Tongue (tissue), 2 donors: Measurements from ENCODE around the gene C14orf39. TPM values are rescaled to one million over a fixed set of nuclear protein-coding genes. Genes with fewer than 3 reads are reported as not detected.
A peak's percentile ranks its signal among the peaks of the same experiment; 100 is the strongest.

ENCODE experiments used
- DNase-seq: peaks from one replicate; pipeline ENCODE4 v3.0.0-alpha.2; 2015
- total RNA-seq: library from RNA; depleted of rRNA; stranded (reverse); fragments of >200 nt; gene quantifications from one replicate; pipeline ENCODE4 v1.2.3, GENCODE V29; 2014

The C14orf39 gene, protein sequence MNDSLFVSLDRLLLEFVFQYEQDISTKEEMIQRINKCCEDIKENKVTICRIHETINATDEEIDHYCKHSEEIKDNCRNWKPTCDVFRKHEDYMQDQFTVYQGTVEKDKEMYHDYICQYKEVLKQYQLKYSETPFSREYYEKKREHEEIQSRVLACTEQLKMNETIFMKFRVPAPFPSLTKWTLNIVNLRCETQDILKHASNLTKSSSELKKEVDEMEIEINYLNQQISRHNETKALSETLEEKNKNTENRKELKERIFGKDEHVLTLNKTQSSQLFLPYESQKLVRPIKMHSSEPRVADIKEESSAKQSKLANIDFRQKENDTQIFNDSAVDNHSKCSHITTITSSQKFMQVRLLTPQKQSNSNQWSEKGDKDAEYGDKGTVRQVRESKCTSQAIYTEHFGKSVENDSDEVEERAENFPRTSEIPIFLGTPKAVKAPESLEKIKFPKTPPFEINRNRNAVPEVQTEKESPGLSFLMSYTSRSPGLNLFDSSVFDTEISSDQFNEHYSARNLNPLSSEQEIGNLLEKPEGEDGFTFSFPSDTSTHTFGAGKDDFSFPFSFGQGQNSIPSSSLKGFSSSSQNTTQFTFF
- total RNA-seq: 1.6 TPM

DNA sequence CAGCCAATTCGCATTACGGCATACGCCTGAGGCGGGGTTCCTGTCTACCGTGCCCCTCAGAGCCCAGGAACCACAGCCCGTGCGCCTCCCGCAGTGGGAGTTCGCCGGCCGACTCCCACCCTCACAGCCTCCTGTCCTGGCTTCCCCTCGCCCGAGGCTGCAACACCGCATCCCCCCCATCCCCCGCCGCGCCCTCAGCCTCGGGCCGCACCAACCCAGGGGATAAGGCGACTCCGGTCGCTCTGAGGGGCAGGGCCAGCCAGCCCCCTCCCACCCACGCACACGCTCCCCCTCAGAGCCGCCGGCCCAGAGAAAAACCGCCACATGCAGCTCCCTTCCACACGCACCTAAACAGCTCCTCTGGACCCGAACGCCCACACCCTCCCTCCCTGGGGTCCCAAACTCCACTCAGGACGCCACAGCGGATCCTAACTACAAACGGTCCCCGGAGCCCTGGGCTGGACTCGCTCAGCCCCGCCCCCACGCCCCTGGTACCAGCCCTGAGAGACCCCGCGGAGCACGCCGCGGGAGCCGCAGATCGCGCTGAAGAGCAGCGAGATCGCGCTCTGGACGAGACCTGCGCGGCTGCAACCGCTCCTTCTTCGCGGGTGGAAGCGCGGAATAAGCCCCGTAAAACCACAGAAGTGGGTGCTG lies at the start of gene C14orf39:
TSS of gene C14orf39 (minus strand) at position 466 of the 654 bp plus-strand sequence. CDS start 985 bp downstream, outside the sequence.
- peak; percentile 86 for DNase-seq

DNA sequence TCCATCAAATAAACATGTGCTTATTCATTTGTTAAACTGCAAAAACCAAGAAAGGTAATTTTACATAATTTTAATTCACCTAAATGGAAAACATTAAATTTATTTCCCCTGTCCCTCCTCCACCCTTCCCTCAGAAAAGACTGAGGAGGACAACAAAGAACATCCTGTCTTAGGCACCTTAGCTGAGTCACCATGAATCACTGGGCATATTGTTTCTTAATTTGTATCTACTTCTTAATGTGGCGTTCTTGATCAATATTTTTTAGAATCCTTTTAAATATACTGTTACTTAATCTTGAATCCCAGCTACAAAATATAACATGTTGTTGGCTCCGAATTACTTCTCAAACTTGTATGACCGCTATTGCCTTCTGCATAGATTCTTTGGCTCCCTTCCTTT lies 46.6 kb upstream of the C14orf39 start:
- no peak for DNase-seq

DNA sequence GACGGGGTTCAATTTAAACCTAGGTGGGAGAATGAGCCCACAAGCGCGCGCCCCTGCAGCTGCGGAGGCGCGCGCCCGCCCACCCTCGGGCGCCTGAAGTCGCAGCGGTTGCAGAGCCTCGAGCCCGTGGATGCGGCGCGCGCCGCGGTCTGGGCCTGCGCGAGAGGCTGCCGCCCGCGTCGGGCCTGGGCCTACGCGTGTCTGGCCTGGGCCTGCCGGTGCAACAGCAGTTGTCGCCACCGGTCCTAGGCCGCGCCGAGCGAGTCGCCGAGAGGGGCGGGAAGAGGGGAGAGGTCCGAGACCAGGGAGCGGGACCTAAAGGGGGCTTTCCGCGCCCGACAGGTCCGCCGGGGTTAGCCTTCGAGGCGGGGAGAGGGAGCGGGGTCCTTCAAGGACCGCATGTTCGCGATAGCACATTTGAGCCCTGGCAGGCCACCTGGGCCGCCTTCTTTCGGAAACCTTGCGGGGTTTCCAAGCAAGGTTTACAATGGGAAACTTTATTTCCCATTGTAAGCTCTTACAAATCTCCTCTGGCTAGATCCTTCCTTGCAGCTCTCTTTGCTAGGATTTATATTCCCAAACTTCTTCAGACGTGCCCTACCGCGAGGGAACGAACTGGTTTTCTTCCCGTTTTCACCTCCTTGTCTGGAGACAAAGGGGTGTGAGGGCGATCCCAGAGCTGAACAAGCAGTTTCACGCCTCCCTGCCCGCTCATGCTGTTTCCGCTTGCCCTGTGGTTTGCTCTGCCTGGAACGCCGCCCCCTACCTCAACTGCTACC lies 29.8 kb upstream of the C14orf39 start:
- DNase-seq: peak; percentile 52

DNA sequence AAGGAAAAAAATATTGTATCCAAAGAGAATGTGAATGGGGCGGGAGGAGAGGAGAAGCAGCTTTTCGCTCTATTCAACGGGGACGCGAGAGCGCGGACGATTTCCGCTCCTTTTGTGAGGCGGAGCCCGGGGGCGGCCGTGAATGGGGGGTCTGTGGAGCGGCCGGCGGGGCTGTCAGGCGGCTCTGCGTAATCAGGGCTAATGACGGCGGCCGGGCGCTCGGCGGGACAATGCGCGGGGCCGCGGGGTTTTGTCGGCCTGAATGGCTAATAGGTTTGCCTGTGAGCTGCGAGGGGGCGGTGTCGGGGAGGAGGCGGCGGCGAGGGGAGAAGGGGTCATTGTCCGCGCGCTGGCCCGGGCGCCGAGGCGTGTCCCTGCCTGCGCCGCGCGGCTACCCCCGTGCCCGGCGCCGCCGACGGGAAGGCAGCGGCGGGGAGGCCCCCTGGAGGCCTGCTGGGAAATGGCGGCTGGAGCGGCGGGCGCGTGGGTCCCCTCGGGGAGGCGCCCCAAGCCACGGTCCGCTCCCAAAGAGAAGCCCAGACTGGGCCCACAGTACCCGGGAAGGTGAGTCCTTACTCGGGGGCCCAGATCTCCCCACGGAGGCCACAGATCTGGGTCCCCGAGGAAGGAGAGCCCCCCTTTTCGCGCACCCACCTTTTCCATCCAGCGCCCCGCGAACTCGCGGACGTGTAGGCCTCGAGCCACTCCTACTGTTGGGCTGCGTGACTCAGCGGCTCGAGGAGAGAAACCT lies 29.1 kb upstream of the C14orf39 start:
- peak; percentile 53 for DNase-seq

DNA sequence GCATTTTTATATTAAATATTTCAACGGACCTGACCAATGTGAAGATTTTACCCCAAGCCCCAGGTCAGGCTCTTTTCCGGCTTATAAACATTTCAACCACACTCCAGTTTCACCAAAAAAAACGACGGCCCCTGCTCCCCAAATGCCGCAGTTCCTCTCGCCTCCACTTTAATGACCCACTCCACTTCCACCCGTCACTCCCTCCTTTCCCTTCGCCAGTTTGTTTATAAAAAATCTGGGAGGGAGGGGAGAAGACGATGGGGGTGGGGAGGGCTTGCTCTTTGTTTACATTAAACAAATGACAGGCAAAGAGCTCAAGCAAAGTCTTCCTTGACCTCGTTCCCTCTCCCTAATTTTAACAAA lies 28.5 kb upstream of the C14orf39 start:
- DNase-seq: no peak

DNA sequence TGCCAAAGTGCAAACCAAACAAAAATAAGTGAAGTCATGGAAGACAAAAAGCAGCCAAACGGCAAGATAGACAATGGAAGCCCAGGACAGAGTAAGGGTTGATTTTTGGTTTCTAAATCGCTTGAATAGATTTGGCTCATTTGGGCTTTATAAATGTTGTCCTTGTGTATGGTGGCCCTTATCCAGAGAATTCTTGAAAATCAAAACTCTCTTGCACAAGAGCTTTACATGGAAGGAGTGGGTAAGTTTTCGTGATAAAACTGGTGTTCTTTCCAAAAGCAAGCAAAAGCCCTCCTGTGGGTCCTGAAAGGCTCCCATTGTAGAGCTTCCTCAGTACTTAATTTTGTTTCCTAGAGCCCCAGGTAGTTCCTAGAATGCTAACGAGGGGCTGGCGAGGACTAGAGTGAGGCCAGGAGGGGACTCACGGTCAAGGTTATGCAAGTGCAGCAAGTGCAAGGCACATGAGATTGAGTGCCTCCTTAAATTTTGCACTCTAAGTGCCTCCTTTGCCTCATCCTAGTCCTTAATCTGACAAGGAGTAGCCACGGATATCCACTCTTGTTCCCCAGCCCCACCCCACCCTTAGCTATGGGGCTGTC lies 27.2 kb upstream of the C14orf39 start:
- peak; percentile 15 for DNase-seq

DNA sequence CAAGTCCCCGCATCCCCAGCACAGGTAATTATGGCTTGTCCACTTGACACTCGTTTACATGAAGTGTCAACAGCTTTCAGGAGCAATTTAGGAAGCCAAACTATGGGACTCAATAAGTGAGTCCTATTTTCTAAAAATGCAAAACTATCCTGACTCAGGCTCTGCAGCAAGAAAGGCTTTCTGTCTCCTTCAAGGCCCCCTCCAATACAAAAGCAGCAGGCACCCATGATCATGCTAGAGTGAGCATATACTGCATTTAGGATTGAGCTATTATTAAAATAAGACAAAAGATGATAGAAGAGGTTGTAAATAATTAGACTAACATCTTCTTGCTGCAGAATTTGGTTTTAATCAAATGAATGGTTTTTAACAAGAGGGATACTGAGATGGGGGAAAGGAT lies 26.3 kb upstream of the C14orf39 start:
- peak; percentile 13 for DNase-seq

DNA sequence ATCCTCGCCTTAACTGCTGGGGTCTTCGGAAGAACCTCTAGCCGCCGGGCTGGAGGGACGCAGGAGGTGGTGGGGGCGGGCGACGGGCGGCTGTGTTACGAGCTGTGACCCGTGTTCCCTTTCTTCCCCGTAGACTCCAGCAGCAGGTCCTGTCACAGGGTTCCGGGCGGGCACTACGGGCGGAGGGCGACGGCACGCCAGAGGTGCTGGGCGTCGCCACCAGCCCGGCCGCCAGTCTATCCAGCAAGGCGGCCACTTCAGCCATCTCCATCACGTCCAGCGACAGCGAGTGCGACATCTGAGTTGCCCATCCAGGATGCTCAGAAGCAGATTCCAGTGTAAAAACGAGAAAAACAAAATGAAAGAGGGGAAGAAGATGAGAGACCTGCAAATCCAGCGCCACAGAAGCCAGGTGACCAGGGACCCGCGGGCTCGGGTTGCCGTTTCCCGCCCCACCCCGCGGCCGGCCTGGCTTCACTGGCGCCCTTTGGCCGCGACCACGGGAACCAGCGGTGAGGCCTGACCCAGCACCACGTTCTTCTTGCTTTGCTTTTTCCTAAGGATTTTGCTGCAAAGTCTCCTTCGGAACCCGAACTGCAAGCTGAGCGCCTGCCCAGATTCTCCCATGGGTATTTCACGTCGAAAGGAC lies 25.2 kb upstream of the C14orf39 start:
- DNase-seq: peak; percentile 16

DNA sequence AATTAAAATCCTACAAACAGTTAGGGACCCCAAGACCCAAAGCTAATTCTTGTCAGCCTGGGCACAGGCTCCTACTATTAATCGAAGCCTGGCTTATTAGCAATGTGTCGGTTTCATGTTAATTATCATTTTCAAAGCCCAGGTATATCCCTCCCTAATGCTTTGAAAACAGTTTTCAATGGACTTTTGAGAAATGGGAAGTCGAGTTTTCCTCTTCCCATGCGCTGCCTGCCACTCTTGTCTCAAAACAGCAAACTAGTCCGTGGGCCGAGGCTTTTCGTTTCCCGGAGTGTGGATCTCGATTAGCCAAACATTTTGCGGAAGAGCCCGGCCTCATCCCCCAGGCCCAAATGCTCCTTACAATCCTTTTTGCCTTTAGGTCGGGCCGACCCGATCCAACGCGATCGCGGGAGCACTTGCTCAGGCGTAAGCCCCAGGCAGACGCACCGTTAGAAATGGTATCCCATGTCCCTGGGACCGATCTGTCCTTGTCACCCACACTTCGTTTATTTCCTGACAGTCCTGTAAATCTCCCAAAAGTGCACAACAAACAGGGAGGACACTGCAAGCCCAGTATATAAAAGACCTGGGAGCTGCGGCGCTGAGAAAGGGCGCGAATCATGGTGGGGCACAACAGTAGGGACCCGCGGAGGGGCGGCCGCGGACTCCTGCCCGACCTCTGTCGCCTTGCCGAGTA lies 24.5 kb upstream of the C14orf39 start:
- DNase-seq: peak; percentile 13

DNA sequence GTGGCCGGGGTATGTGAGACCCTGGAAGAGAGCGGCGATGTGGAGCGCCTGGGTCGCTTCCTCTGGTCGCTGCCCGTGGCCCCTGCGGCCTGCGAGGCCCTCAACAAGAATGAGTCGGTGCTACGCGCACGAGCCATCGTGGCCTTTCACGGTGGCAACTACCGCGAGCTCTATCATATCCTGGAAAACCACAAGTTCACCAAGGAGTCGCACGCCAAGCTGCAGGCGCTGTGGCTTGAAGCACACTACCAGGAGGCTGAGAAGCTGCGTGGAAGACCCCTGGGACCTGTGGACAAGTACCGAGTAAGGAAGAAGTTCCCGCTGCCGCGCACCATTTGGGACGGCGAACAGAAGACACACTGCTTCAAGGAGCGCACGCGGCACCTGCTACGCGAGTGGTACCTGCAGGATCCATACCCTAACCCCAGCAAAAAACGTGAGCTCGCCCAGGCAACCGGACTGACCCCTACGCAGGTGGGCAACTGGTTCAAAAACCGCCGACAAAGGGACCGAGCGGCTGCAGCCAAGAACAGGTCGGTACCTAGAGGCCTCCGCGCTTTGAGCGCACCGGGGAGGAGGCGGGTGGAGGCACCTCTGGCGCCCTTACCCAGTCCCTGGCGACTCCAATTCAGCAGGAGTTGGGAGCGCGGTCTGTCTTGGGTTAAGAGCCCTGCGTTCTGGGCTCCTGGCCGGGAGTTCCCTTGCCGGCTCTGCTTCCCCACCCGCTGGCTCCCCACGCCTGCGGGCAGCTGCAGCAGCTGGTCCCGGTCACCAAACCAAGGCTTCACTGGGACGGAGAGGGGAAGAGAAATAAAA lies 23.8 kb upstream of the C14orf39 start:
- peak; percentile 50 for DNase-seq

DNA sequence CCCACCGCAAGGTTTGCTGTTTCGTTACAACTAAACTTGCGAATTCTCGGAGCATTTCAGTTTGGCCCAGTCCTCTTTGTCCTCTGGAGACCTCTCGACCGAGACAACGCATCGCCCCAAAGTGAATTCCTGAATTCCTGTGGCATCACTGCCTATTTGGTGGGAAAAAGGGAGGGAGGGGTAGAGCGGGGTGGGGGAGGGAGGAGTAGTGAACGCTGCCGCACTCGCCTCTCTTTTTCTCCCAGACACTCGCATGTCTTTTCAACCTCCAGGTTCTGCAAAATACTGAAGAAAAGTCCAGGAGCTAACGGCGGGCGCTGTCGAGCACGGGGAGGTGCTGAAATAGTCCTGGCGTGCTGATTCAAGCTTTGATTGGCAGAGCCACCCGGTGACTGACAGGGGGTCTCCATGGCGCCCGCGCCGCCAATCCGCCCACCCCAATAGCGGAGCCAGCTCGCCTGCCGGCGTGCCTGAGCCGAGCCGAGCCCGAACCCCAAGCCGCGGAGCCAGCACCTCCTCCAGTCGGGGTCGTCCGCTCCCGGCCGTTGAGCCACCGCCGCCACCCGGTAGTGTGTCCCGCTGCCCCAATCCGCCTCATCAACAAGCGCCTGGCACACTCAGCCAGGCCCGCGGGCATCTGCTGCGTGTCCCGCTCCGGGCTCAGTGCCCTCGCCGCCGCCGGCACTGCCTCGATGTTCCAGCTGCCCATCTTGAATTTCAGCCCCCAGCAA lies 23.0 kb upstream of the C14orf39 start, which contains the start of gene SIX6:
TSS of gene SIX6 (plus strand) at position 440 of the 731 bp plus-strand sequence. CDS start at position 693, 253 bp downstream.
- DNase-seq: peak; percentile 66

DNA sequence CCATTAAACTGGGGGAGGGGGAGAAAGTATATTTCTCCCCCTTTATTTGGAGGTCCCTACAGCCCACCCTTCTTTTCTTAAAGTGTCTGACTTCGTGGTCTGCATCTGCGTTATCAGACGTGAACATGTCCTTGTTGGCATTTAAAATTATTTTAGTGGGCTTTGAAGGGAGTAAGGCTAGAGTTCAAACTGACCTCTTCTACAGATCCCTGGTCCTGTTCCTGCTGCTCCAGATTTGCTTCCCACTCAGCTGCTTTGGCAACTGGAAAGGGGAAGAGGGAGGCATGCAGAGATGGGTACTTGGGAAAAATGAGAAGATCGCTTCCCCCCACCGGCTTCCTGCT lies 22.5 kb upstream of the C14orf39 start:
- DNase-seq: no peak

DNA sequence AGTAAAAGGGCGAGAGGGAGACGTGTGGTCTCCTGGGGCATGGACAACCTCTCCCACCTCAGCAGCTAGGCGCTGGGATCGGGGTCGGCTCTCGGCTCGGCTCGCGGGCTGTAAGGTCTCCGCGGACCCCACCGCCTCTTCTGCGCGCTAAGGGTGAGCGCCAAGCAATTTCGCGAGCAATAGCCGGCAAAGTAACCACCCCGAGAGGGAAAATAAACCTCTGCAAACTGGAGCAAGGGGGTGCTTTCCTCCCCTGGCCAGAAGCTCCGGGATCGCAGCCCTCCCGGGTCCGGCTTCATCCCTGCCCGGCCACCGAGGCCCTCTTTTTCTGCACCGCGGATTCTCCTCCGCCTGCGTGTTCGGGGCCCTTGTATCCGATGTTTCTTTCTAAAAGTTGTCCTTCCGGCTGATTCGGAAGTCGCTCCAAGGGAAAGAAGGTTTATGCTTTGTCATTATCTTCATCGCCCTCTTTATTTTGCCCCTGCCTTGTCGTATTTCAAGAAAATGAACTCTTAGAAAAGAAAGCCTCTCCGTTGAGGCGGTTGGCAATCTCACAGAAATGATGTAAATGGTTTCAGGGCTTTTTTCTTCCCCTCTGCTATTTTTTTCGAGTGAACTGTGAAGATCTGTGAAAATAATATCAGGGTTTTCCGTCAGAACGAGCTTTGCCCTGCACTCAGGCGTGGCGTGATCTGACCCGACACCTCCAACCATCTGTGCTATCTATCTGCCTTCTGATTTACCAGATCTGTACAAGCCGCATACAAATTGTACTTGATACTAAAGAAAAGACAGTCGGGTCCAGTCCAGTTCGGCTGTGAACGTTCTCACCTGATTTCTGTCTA lies 21.3 kb upstream of the C14orf39 start:
- DNase-seq: peak; percentile 11

DNA sequence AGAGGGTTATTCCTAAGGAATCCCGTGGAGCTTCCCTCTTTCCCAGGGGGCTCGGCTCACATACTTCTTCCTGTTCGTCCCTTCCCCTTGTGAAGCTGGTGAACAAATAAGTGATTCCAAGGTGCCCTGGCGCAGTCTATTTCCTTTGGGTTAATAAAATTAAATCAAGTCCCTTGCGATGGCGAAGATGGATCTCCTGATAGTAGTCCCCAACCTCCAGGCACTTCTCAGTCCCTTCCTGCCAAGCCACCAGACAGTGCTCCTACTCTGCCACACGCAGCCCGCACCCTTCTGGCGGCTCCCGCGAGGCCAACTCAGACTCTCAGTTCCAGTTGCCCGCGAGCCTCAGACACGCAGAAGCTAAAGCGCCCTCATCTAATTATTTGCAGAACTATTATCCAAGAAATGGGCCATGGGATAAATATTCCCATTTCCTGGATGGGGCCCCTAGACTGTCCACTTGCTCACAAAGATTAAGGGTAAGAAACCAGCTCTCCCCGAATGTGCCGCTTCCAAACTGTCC lies 20.7 kb upstream of the C14orf39 start:
- no peak for DNase-seq

DNA sequence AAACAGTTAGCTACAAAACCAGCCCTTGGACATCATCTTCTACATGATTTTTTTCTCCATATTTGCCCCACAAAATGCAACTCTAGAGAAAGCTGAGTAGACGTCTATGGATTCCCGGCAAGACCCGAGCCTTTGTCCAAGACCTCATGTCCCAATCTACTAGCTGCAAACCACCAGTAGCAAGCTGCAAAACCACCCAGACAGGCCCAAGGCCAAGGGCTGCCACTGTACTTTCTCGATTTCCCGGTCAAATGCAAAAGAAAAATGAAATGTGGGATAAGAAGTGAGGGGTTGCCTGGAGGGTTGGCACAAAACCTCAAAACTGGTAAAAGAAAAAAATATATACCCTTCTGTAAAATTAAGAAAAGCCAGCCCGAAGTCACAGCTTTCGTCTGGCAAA lies 20.1 kb upstream of the C14orf39 start:
- no peak for DNase-seq

DNA sequence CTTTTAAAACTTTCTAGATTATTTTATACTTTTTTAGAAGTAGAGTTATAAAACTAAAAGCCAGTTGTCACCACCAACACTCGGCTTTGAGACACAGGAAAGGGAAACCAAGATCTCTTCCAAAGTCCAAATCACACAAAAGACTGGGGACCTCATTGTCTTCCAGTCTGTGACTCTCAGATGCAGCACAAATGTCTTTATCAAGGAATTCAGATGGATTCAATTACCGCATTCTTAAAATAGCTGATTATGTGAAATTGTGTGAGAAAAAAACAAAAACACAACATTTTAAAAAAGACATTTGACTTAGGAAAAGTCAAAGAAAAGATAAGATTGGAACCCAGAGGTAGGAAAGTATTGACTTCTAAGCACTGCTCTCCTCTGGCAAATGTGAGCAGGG lies 19.6 kb upstream of the C14orf39 start:
- DNase-seq: no peak

DNA sequence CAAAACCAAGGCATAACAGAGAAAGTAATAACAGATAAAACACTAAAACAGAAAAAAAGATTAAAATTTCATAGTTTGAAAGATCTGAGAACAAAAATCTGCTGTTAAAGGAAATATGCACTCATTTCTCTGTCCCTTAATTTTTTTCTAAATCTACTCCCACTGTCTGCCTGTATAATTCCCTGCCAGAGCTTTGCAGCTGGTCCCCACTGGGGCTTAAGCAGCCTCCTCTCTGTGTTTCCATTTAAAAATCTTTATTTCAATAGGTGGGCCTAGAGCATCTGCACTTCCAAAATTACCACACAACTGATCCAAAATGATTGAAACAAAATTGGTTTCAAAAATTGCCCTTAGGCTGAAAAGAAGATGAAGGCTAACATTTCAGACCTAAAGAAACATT lies 16.7 kb upstream of the C14orf39 start:
- DNase-seq: no peak
